Glomerular visceral epithelial cell (primary cell): Measurements from ENCODE around the gene GRN.
"Not testable (repeated sequence)": the region's sequence is repeated elsewhere in the genome, so short reads cannot be mapped to it uniquely, and the experiment has no call there.

ENCODE experiments used
- DNase-seq: peaks from one replicate; pipeline ENCODE4 v3.0.0-alpha.2; 2016; ENCODE audit errors: extremely low spot score

GRN gene

DNA sequence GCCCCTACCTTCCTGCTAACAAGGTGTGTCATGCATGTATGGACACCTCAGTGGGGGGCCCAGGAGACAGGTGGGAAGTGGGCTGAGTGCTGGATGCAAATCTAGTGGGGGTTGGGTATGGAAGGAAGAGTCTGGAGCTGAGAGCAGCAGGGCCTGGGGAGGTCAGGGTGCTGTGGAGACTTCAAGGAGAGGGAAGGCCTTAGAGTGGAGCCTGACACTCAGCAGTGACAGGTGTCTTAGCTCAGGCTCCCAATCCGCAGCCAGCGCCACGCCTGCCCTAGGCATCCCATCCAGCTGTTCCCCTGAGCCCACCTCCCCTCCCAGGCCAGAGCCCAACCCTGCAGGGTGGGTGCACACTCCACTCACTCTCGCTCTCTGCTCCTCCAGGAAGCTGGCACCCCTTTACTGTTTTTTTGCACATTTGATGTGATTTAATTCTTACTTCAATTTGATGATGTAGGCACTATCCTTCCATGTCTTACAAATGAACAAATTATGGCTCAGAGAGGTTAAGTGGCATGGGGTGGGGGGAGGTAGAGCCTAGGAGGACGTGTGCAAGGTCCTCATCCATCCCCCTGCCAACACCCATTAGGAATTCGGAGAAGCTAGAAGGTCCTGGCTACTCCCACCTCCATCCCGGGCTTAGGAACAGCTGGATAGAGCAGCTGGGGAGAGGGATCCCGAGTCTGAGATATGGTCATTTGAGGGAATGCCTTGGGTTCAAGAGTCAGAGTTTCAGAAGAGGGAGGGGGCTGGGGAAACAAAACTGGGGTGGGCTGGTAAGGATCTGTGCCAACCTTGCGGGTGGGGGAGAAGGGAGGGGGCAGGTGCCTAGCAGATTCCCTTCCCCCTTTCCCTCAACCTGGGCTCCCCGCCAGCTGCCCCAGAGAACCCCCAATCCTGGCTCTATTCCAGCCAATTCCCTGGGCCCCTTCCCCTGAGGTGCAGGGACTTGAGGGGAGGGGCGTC is 16.5 kb downstream of the GRN start:
- no peak for DNase-seq

DNA sequence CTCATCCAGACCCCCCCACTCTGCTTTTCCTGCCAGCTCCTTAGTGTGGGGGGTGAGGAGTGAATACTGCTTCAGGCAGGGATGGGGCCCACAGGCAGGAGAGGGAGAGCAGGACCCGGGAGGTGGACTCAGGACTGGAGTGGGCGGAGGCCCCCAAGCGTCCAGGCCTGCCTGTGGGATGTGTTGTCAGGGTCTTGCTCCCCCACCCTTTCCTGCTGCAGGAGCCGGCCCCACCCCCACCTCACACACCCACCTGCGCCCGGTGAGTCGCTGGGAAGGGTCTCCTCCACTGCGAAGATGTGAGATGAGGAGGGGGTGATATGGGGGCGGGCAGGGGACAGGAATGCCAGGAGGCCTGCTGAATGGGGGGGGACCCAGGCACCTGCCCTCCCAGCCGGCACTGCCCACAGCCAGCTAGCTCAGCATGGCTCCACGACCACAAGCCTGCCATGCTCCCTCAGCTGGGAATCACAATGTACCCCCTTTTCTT is 17.4 kb downstream of the GRN start:
- DNase-seq, result no peak

GRCh38 chr17:44362949-44363612 is 18.0 kb downstream of the GRN start:
- DNase-seq, result peak; percentile 15

GRCh38 chr17:44363613-44364159 is 18.6 kb downstream of the GRN start, which contains the start of gene FAM171A2:
Gene FAM171A2, minus strand, starts transcription at chr17:44363853. Its CDS starts 139 bp downstream, at chr17:44363714.
- peak; percentile 70 for DNase-seq

GRCh38 chr17:44365051-44365450 is 19.9 kb downstream of the GRN start:
- not testable (repeated sequence) for DNase-seq

- no peak for DNase-seq
These were observed 22.3 kb downstream of the GRN start for GRCh38 chr17:44367231-44367979.

- DNase-seq, result not testable (repeated sequence)
These were observed 23.5 kb downstream of the GRN start for GRCh38 chr17:44368391-44369243.

DNA sequence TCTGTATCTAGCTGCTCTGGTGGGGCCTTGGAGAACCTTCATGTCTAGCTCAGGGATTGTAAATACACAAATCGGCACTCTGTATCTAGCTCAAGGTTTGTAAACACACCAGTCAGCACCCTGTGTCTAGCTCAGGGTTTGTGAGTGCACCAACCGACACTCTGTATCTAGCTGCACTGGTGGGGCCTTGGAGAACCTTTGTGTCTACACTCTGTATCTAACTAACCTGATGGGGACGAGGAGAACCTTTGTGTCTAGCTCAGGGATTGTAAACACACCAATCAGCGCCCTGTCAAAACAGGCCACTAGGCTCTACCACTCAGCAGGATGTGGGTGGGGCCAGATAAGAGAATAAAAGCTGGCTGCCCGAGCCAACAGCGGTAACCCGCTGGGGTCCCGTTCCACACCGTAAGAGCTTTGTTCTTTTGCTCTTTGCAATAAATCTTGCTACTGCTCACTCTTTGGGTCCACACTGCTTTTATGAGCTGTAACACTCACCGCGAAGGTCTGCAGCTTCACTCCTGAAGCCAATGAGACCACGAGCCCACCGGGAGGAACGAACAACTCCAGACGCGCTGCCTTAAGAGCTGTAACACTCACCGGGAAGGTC is 24.4 kb downstream of the GRN start:
- not testable (repeated sequence) for DNase-seq

DNA sequence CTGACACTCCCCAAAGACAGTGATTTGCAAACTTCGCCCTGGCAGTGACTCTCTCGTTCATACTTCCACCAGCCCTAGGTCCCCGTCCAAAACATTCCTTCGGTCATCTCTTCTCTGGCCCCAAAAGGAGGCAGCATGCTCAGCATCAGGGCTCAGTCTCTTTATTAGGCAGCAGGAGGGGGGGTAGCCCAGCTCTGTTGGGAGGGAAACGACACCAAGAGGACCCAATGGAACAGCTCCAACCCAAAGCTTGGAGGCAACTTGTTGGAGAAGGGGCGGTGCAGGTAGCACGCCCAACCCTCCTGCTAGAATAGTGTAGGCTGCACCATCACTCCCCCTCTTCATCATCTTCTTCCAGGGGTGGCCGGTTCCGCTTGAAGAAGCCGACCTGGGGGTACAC is 26.9 kb downstream of the GRN start:
- no peak for DNase-seq

- peak; percentile 29 for DNase-seq
These were observed 29.4 kb downstream of the GRN start for GRCh38 chr17:44374306-44375195.

- no peak for DNase-seq
These were observed 30.3 kb downstream of the GRN start for GRCh38 chr17:44375196-44376017.

- DNase-seq, result no peak
These were observed 31.0 kb downstream of the GRN start for GRCh38 chr17:44376124-44376523.

- DNase-seq, result no peak
These were observed 31.7 kb downstream of the GRN start for GRCh38 chr17:44376779-44377178.

- no peak for DNase-seq
These were observed 33.1 kb downstream of the GRN start for GRCh38 chr17:44378171-44378705.

- DNase-seq, result no peak
These were observed 34.8 kb downstream of the GRN start for GRCh38 chr17:44379887-44380286.

- no peak for DNase-seq
These were observed 35.7 kb downstream of the GRN start for GRCh38 chr17:44380767-44381166.

GRCh38 chr17:44381810-44382305 is 36.8 kb downstream of the GRN start:
- DNase-seq, result no peak

DNA sequence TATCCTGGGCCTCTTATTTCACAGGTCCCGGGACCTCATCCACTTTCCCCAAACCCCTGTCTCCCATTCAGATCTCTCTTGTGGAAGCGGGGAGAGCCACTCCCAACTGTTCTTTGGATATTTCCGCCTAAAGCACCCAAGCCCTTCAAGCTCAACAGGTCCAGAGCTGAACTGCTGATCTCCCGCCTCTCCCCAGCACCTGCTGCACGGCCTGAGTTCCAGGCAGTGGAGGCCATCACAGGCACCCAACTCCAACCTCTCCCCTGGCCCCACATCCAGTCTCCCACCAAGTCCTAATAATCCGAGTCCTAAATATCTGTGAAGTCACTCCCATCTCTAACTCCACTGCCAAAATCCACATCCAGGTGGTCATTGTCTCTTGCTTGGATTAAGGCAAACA is 37.8 kb downstream of the GRN start:
- DNase-seq, result no peak
